ENCODE results near the gene EPHB3. TPM values are rescaled to one million over a fixed set of nuclear protein-coding genes. Genes with fewer than 3 reads are reported as not detected.

EPHB3 gene
- total RNA-seq, 2 donors from 2014 or later, result 0.11 TPM; not detected in 1

DNA sequence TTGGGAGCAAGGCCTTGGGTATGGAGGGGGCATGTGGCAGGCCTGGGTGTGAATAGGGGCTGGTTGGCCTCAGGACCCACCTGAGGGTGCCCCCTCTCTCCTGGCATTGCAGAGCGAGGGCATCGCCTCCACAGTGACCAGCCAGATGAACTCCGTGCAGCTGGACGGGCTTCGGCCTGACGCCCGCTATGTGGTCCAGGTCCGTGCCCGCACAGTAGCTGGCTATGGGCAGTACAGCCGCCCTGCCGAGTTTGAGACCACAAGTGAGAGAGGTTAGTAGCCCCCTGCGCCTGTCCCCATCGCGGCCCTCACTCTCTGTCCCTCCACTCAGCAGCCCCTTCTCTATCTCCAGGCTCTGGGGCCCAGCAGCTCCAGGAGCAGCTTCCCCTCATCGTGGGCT, 16.0 kb downstream of the EPHB3 start:
- H3K27me3 Mint-ChIP-seq, result peaks cover 16% of the 10 kb centered on the region
- H3K9me3 Mint-ChIP-seq, result no peaks in the 10 kb centered on the region
- H3K27ac Mint-ChIP-seq, result no peak overlapping the region
- no peaks in the 10 kb centered on the region for H3K4me1 Mint-ChIP-seq
- no peak overlapping the region for H3K4me3 Mint-ChIP-seq
- ATAC-seq (replicated peaks), result no peak
- no peaks in the 10 kb centered on the region for H3K36me3 Mint-ChIP-seq (ENCODE audit: low read depth)

DNA sequence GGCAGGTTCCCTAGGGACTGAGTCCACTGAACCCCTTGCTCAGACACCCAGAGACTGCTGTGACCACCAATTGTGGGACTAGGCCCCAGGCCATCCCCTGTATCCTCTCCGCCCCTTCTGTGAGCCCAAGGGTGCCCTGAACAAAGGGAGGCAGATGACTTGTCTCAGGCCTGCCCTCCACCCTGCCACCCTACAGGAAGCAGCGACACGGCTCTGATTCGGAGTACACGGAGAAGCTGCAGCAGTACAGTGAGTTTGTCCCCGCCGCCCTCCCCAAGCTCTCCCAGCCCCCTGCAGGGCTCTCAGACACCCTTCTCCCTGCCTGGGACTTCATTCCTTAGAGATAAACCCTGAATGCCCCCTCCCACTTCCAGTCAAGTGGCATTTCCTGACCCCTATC, 16.6 kb downstream of the EPHB3 start:
- H3K27ac Mint-ChIP-seq, result no peak overlapping the region
- H3K27me3 Mint-ChIP-seq, result peaks cover 21% of the 10 kb centered on the region
- ATAC-seq (replicated peaks), result no peak
- H3K4me1 Mint-ChIP-seq, result peaks cover 5% of the 10 kb centered on the region
- H3K4me3 Mint-ChIP-seq, result no peak overlapping the region
- no peaks in the 10 kb centered on the region for H3K9me3 Mint-ChIP-seq
- no peaks in the 10 kb centered on the region for H3K36me3 Mint-ChIP-seq (ENCODE audit: low read depth)

DNA sequence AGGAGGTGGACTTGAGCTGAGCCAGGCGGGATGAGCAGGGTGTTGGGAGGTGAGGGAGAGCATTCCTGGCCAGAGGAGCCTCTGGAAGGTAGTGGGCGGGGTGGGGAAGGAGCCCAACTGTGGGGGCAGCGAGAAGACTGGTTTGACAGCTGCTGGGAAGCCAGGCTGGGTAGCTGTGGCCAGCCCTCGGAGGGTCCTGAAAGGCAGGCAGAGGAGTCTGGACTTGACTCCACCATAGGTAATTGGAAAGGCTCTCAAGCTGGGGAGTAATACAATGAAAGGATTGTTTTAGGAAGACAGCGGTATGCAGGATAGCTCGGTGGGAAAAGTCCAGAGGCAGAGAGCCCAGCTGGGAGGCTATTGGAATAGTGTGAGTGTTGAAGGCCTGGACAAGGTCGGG, 17.2 kb downstream of the EPHB3 start:
- ATAC-seq (replicated peaks), result no peak
- Mint-ChIP-seq H3K27ac (no peak overlapping the region), H3K36me3 (ENCODE audit: low read depth) (no peaks in the 10 kb centered on the region), H3K4me3 (no peak overlapping the region), H3K27me3 (peaks cover 21% of the 10 kb centered on the region), H3K4me1 (peaks cover 5% of the 10 kb centered on the region), H3K9me3 (no peaks in the 10 kb centered on the region)

DNA sequence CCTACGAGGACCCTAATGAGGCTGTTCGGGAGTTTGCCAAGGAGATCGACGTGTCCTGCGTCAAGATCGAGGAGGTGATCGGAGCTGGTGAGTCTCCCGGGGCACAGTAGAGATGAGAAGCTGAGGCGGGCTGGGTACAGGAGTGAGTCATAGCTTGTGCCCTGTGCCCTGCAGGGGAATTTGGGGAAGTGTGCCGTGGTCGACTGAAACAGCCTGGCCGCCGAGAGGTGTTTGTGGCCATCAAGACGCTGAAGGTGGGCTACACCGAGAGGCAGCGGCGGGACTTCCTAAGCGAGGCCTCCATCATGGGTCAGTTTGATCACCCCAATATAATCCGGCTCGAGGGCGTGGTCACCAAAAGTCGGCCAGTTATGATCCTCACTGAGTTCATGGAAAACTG, 17.9 kb downstream of the EPHB3 start:
- no peaks in the 10 kb centered on the region for H3K9me3 Mint-ChIP-seq
- H3K4me3 Mint-ChIP-seq, result no peak overlapping the region
- H3K27me3 Mint-ChIP-seq, result peaks cover 24% of the 10 kb centered on the region
- peaks cover 5% of the 10 kb centered on the region for H3K4me1 Mint-ChIP-seq
- ATAC-seq (replicated peaks), result no peak
- no peaks in the 10 kb centered on the region for H3K36me3 Mint-ChIP-seq (ENCODE audit: low read depth)
- no peak overlapping the region for H3K27ac Mint-ChIP-seq

DNA sequence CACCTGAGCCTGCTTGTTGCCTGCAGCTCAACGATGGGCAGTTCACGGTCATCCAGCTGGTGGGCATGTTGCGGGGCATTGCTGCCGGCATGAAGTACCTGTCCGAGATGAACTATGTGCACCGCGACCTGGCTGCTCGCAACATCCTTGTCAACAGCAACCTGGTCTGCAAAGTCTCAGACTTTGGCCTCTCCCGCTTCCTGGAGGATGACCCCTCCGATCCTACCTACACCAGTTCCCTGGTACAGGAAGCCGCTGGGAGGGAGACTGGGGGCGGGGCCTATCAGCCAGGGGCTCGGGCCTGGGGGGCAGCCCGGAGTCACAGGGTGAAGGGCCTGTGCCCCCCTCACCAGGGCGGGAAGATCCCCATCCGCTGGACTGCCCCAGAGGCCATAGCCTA, 18.8 kb downstream of the EPHB3 start:
- peaks cover 5% of the 10 kb centered on the region for H3K4me1 Mint-ChIP-seq
- peaks cover 27% of the 10 kb centered on the region for H3K27me3 Mint-ChIP-seq
- no peak overlapping the region for H3K4me3 Mint-ChIP-seq
- H3K9me3 Mint-ChIP-seq, result no peaks in the 10 kb centered on the region
- H3K36me3 Mint-ChIP-seq (ENCODE audit: low read depth), result no peaks in the 10 kb centered on the region
- ATAC-seq (replicated peaks), result no peak
- H3K27ac Mint-ChIP-seq, result no peak overlapping the region

DNA sequence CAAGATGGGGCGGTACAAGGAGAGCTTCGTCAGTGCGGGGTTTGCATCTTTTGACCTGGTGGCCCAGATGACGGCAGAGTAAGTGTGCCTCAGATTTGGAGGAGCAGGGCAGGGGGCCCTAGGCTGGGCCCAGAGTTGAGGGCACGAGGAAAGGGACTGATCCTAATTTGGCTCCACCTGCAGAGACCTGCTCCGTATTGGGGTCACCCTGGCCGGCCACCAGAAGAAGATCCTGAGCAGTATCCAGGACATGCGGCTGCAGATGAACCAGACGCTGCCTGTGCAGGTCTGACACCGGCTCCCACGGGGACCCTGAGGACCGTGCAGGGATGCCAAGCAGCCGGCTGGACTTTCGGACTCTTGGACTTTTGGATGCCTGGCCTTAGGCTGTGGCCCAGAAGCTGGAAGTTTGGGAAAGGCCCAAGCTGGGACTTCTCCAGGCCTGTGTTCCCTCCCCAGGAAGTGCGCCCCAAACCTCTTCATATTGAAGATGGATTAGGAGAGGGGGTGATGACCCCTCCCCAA, 19.8 kb downstream of the EPHB3 start:
- no peak for ATAC-seq (replicated peaks)
- peaks cover 27% of the 10 kb centered on the region for H3K27me3 Mint-ChIP-seq
- H3K36me3 Mint-ChIP-seq (ENCODE audit: low read depth), result no peaks in the 10 kb centered on the region
- H3K27ac Mint-ChIP-seq, result no peak overlapping the region
- no peaks in the 10 kb centered on the region for H3K9me3 Mint-ChIP-seq
- H3K4me1 Mint-ChIP-seq, result peaks cover 5% of the 10 kb centered on the region
- H3K4me3 Mint-ChIP-seq, result no peak overlapping the region

DNA sequence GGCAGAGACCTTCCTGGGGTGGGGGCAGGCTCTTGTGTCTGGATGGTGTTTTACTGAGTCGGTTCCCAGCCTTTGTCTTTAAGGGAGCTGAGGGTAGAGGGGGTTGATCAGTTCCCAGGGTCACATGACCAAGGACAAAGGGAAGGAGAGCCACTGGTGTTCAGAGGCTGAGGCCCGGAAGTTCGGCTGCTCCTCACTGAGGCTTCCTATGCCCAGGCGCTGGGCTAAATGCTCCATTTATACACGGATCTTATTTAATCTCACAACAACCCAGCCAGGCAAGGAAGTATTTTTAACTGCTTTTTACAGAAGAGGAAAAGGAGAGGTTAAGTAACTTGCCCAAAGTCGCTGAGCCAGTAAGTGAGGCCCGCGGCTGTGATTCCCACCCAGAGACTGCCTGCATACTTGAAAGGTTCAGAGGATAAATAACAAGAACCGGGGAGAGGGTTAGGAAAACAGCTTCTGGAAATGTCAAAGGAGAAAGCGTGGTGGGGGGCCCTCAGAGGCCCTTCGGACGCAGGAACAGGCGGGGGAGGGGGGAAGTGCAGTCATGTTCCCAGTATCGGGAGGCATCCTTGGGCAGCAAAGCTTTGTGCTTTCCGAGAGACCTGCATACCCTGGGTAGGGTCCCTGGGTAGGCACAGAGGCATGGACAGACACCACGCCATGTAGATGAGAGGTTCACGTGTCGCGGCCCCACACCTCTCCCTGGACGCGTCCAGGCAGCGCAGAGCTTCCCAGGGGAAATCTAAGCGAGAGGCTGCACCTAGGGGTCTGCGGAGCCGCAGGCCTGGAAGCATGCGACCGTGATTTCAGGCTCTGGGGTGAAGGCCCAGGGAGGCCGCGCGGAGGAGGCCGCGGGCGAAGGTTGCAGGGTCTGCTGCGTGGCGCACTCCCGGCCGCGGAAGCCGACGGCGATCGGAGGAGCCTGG, 21.3 kb downstream of the EPHB3 start:
- no peaks in the 10 kb centered on the region for H3K36me3 Mint-ChIP-seq (ENCODE audit: low read depth)
- H3K4me3 Mint-ChIP-seq, result peak overlapping the region; percentile 57
- H3K4me1 Mint-ChIP-seq, result peaks cover 5% of the 10 kb centered on the region
- no peak for ATAC-seq (replicated peaks)
- H3K9me3 Mint-ChIP-seq, result no peaks in the 10 kb centered on the region
- H3K27ac Mint-ChIP-seq, result no peak overlapping the region
- H3K27me3 Mint-ChIP-seq, result peaks cover 27% of the 10 kb centered on the region

DNA sequence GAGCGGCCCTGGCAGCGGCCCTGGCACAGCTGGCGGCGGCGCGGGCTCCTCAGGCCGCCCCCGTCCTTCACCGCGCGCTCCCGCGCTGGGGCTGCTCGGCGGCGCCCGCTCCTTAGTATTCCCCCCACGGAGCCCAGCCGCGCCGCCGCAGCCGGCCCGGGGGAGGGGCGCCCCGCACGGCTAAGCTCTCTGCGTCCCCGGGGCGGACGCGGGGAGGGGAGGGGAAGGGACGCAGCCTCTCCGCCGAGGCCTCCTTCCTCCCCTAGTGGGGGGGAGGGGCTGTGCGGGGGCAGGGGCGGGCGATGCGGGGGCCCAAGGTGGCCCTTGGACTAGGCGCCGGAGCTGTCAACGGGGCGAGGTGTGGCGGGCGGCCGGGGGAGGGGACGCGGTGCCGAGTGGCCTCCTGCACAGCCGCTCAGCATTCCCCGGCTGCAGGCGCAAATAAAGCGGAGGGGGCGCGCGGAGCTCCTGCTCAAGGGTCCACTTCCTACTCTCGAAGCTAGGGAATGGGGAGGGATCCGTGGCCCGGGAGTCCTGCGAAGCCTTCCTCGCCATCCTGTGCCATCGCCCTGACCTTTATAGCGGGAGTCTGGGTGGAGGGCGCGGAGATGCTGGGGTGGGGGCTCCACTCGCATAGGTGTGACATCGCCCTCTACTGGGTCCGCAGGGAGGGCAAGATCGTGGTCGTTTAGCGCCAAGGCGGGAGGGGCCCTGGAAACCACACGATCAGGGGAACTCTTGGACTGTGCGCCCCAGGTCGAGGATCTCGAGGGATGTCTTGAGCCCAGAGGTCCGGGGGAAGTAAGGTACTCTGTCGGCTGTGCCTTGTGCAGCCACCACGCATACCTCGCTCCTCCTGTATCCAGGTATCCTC, 22.2 kb downstream of the EPHB3 start:
- Mint-ChIP-seq H3K9me3 (no peaks in the 10 kb centered on the region), H3K27ac (no peak overlapping the region), H3K4me1 (peaks cover 5% of the 10 kb centered on the region), H3K27me3 (peaks cover 23% of the 10 kb centered on the region), H3K36me3 (ENCODE audit: low read depth) (no peaks in the 10 kb centered on the region), H3K4me3 (peak overlapping the region; percentile 10)
- ATAC-seq (replicated peaks), result peak; percentile 24

DNA sequence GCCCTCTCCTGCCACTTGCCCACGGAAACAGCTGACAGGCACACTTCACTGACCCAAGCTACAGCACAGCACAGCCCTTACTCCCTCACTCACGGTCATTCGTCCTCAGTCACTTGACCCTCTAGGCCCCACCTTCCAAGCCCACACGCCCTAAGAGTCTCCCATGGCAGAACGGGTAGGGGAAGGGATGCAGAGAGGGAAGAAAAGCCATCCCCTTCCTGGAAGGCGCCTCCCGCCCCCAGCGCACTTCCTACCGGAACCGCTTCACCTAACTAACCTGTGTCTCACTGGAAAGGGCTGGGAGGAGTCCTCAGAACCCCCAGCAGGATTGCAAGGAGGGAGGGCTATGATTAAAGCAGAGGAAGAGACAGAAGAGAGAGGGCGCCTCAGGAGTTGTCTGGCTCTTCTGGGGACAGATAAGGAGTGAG, 22.9 kb downstream of the EPHB3 start:
- Mint-ChIP-seq H3K27me3 (peaks cover 18% of the 10 kb centered on the region), H3K27ac (no peak overlapping the region), H3K36me3 (ENCODE audit: low read depth) (no peaks in the 10 kb centered on the region), H3K4me3 (peak overlapping the region; percentile 10), H3K9me3 (no peaks in the 10 kb centered on the region), H3K4me1 (peaks cover 5% of the 10 kb centered on the region)
- ATAC-seq (replicated peaks), result no peak

DNA sequence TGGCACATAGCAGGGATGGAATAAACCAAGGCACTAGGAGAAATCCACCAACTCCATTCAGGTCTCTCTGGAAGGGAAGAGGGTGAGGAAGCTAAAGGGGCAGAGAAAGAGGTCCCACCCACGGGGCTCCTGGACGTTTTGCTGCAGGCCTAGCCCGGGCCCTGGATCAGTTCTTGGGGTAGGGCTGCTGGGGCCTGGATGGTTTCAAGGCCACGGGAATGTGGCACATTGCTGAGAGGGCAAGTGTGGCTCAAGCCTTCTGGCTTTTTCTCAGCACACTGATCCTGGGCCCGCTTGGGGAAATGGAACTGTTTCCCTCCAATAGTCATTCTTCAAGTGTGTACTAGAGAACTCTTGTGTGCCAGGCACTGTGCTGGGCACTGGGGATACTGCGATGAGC, 24.0 kb downstream of the EPHB3 start:
- no peaks in the 10 kb centered on the region for H3K36me3 Mint-ChIP-seq (ENCODE audit: low read depth)
- no peak overlapping the region for H3K27ac Mint-ChIP-seq
- ATAC-seq (replicated peaks), result no peak
- no peaks in the 10 kb centered on the region for H3K9me3 Mint-ChIP-seq
- H3K27me3 Mint-ChIP-seq, result peaks cover 15% of the 10 kb centered on the region
- H3K4me3 Mint-ChIP-seq, result no peak overlapping the region
- peaks cover 5% of the 10 kb centered on the region for H3K4me1 Mint-ChIP-seq

DNA sequence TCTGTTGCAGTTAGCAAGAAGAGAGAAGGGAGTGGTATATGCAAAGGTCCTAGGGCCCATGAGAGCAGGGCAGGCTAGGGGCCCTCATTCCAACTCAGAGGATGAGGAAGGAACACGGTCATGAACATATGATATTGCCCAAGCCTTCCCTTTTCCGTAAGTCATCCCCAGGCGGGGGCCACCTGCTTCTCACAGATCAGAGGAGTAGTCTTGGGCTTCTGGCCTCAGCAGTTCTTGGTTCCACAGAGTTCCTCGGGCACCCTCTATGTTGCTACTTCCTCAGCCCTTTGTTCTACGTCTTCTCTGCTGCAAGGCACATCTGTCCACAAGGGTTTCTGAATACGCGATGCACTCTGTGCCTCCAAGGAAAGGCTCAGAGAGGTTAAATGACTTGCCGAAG, 25.3 kb downstream of the EPHB3 start:
- ATAC-seq (replicated peaks), result no peak
- Mint-ChIP-seq H3K9me3 (no peaks in the 10 kb centered on the region), H3K27me3 (peaks cover 15% of the 10 kb centered on the region), H3K36me3 (ENCODE audit: low read depth) (no peaks in the 10 kb centered on the region), H3K4me3 (no peak overlapping the region), H3K27ac (no peak overlapping the region), H3K4me1 (peaks cover 5% of the 10 kb centered on the region)

DNA sequence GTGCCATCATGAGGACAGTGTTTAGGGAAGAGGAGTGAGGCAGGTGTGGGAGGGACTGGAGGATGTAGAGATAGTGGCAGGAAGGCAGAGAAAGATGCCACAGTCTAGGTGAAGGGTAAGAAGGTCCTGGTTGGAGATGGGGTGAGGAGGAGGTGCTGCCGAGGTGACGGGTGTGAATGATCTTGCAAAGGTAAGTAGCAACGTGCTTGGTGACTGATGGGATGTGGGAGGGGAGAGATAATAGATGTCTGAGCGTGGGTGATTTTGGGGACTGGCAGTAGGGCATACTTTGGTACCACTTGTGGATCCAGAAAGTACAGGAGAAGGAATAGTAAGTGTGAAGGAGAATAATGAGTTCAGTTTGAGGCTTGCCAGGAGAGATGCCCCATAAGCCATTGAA, 27.2 kb downstream of the EPHB3 start:
- Mint-ChIP-seq H3K9me3 (no peaks in the 10 kb centered on the region), H3K4me3 (no peak overlapping the region), H3K27ac (no peak overlapping the region), H3K36me3 (ENCODE audit: low read depth) (no peaks in the 10 kb centered on the region), H3K27me3 (peaks cover 5% of the 10 kb centered on the region), H3K4me1 (no peaks in the 10 kb centered on the region)
- ATAC-seq (replicated peaks), result no peak

DNA sequence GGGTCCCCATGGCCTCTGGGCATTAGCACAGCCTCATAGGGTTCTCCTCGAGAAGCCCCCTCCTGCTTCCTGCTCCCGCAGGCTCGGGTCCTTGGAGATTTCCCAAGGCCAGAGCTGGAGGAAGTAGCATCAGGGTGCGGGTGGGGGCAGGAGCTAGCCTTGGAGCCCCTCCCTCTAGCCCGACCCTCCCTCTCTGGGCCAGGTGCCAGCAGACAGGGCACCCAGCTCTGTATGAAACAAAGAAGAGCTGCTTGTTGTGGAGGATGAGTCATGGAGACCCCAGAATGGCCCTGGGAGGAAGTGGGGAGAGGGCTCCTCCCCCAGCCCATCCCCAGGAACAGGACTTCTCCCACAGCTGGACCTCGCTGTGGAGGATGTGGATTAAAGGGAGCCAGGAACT, 29.2 kb downstream of the EPHB3 start:
- no peaks in the 10 kb centered on the region for H3K36me3 Mint-ChIP-seq (ENCODE audit: low read depth)
- H3K4me3 Mint-ChIP-seq, result no peak overlapping the region
- H3K27ac Mint-ChIP-seq, result no peak overlapping the region
- ATAC-seq (replicated peaks), result no peak
- H3K4me1 Mint-ChIP-seq, result no peaks in the 10 kb centered on the region
- H3K27me3 Mint-ChIP-seq, result no peaks in the 10 kb centered on the region
- H3K9me3 Mint-ChIP-seq, result no peaks in the 10 kb centered on the region

DNA sequence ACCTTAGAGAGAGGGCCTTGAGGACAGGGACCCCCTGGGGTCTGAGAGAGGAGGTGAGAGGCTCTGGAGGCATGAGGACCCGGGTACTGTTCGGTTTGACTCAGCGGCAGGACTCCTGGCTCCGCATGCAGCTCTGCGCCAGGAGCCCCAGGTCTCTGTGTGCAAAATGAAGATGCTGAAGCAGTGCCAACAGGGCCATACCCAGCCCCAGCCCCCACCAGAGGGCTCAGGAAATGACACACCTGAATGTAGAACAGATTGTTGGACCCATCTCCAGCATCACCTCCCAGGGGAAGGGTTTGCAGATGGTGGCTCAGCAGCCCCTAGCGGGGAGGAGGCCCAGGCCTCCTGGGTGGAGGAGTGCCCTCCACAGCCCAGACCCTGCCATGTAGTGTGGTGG, 30.2 kb downstream of the EPHB3 start:
- no peaks in the 10 kb centered on the region for H3K36me3 Mint-ChIP-seq (ENCODE audit: low read depth)
- no peak for ATAC-seq (replicated peaks)
- H3K27ac Mint-ChIP-seq, result no peak overlapping the region
- no peaks in the 10 kb centered on the region for H3K4me1 Mint-ChIP-seq
- no peaks in the 10 kb centered on the region for H3K27me3 Mint-ChIP-seq
- no peaks in the 10 kb centered on the region for H3K9me3 Mint-ChIP-seq
- no peak overlapping the region for H3K4me3 Mint-ChIP-seq

Data from activated T-helper 17 cell treated with anti-CD3 and anti-CD28 coated beads, Interleukin-2, amount 50 U/mL, for 72 hours (primary cell).